ENCODE data around the gene DCT.

- TF ChIP-seq EZH2 (IDR thresholded peaks at IDR 0.05; ENCODE audit: insufficient read depth, poor library complexity, severe bottlenecking) (no peak), EZH2phosphoT487 (IDR thresholded peaks at IDR 0.05; ENCODE audit: insufficient read depth, low read depth) (no peak)
Measured at GRCh38 chr13:94487043-94487442, 7.6 kb upstream of the DCT start.

All from GM23248 (cell line).